Urinary bladder (tissue), 4 donors: ENCODE results near the gene GBP7. TPM values are rescaled to one million over a fixed set of nuclear protein-coding genes. Genes with fewer than 3 reads are reported as not detected.
A peak's percentile ranks its signal among the peaks of the same experiment; 100 is the strongest.

Source experiments
- DNase-seq: peaks from one replicate; pipeline ENCODE4 v3.0.0-alpha.2; 2015; ENCODE audit errors: extremely low spot score
- H3K27ac ChIP-seq: one replicate; pipeline ENCODE4 v1.5.1; 2013; ENCODE audit warnings: low read depth, mild to moderate bottlenecking, moderate library complexity
- H3K36me3 ChIP-seq: one replicate; pipeline ENCODE4 v1.6.1; 2013; ENCODE audit warnings: mild to moderate bottlenecking, moderate library complexity; ENCODE audit not compliant: insufficient read depth
- H3K4me1 ChIP-seq: one replicate; pipeline ENCODE4 v1.6.1; 2013; ENCODE audit warnings: mild to moderate bottlenecking, moderate library complexity; ENCODE audit not compliant: insufficient read depth
- H3K4me3 ChIP-seq: one replicate; pipeline ENCODE4 v1.5.1; 2013; ENCODE audit warnings: low read depth, low read length
- WGBS: extraction: QIAGEN DNeasy Blood & Tissue Kit; methylation state at CpG from one replicate; pipeline ENCODE4 v1.1.7; 2013; 5-methylcytosine and 5-hydroxymethylcytosine counted together
- polyA plus RNA-seq: library from polyadenylated mRNA; stranded (reverse); fragments of 200-250 nt; gene quantifications from one replicate; pipeline ENCODE4 v1.2.3, GENCODE V29; 2013
- total RNA-seq: library from RNA; depleted of rRNA; stranded (reverse); fragments of >200 nt; gene quantifications from one replicate; pipeline ENCODE4 v1.2.3, GENCODE V29; 2014
- donor health status: healthy with polysubstance abuse.
- donor health status: healthy.

The GBP7 gene
- total and polyA plus RNA-seq, 2 donors: 0.03 TPM; not detected in 1

DNA sequence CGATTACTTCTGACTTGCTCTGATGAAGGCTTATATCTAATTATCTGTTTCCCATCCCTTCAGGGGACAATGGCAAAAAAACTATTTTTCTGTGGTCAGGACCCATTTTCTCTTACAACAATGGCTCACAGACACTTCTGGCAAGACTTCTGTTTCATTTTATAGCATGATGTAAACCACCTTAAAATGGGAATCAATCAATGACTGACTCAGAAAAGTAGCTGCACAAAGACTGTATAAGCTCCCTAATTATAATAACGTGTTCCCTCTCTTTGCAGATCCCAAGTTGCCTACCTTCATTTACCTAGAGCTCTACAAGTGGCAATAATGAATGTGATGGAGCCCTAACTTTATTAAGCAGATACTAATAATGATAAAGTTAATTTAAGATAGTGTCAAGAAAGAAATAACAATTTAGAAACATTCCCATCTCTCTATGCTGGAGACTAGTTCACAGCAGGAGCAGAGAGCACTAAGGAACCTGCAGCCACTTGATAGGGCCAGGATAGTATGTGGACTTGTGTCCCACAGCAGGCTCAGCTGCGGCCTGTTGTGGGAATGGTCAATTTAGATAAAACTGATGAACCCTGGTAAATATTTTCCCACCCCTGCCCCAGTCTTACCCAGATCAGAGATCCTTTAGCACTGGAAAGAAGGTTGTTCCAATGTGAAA lies 50.4 kb downstream of the GBP7 start:
- no peaks in the 10 kb centered on the region for H3K4me1 ChIP-seq
- H3K27ac ChIP-seq: peak overlapping the region; percentile 74
- H3K4me3 ChIP-seq: peak overlapping the region; percentile 79
- WGBS: 14% methylated on average over 3 of the region's 3 CpGs
- DNase-seq: no peak
- peaks cover 1% of the 10 kb centered on the region for H3K36me3 ChIP-seq

GRCh38 chr1:89121641-89122040 lies 54.2 kb downstream of the GBP7 start:
- Histone ChIP-seq H3K4me3 (no peak overlapping the region), H3K27ac (no peak overlapping the region), H3K4me1 (no peaks in the 10 kb centered on the region), H3K36me3 (peaks cover 13% of the 10 kb centered on the region)
- no peak for DNase-seq
- WGBS: 94% methylated on average over 8 of the region's 8 CpGs

GRCh38 chr1:89114662-89115061 lies 61.1 kb downstream of the GBP7 start:
- H3K36me3 ChIP-seq: peaks cover 19% of the 10 kb centered on the region
- H3K4me3 ChIP-seq: no peak overlapping the region
- DNase-seq: no peak
- WGBS: 79% methylated on average over 2 of the region's 2 CpGs
- H3K4me1 ChIP-seq: peaks cover 2% of the 10 kb centered on the region
- no peak overlapping the region for H3K27ac ChIP-seq

DNA sequence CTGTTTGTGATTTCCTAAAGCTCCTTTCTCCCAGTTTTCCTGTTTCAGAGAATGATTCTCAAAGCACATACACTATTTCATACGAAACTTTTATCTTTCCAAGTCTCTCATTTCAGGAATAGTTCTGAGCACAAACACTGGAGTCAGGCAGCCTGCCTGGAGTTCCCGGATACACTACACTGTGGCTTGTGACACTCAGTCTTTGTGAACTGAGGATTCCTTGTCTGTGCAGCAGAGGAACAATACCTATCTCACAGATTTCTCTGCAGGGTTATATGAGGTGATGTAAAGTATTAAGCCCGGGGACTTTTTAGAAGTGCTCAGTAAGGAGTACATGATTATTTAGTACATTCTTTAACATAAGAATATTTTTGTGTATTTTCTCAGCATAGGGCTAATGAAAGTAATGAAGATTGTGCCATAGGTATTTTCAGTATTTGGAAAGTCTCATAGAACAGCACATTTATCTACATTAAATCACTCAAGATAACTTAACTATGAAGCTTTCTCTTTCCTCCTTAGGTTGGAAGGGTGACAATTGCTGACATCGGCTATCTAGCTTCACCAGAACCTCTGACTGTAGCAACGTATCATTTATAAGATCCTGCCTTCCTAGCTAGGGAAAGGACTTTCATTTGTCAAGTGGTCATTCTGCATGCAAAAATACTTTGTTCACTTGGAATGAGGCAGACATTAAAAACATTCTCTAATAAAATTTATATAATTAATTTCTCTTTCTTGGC lies 62.8 kb downstream of the GBP7 start:
- WGBS: 55% methylated on average over 5 of the region's 5 CpGs
- peaks cover 20% of the 10 kb centered on the region for H3K36me3 ChIP-seq
- H3K4me3 ChIP-seq: no peak overlapping the region
- DNase-seq: no peak
- H3K27ac ChIP-seq: no peak overlapping the region
- H3K4me1 ChIP-seq: peaks cover 2% of the 10 kb centered on the region

DNA sequence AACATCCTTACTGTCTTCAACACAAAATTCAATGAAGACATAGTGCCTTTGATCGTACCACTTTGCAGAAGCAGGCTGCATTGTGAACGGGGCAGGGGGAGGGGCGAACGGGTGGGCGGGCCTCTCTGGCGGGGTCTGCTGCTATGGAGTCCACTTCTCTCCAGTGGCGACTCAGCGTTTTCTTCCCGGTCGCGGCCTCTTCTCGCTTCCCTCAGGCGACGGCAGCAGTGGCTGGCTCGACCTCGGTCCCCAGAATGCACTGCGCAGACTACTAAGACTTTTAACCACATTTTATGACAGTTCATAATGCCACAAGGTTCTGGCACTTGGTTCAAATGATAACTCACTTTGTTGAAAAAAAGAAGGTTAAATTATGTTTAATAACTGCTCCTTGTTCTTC lies 71.1 kb downstream of the GBP7 start:
- Histone ChIP-seq H3K4me1 (no peaks in the 10 kb centered on the region), H3K27ac (no peak overlapping the region), H3K4me3 (no peak overlapping the region), H3K36me3 (peaks cover 5% of the 10 kb centered on the region)
- no peak for DNase-seq
- 96% methylated on average over 17 of the region's 17 CpGs for WGBS

DNA sequence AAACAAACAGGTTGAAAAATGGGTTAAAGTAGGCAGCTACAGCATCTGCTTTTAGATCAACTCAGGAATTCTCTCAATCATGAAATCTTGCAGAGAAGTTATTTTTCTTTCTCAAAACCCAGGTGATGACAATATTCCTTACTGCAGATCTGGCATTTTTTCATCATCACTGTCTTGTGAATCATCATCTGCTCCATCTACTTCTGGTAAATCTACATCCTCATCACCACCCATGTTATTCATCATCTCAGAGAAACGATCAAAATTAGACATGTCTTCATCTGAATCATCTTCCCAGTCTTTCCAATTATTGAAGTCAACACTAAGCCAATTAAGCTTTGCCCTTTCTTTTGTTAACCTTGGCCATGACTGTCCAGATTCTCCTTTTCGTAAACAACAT lies 71.7 kb downstream of the GBP7 start:
- Histone ChIP-seq H3K27ac (no peak overlapping the region), H3K4me1 (no peaks in the 10 kb centered on the region), H3K4me3 (no peak overlapping the region), H3K36me3 (peaks cover 2% of the 10 kb centered on the region)
- no peak for DNase-seq
- 95% methylated on average over 2 of the region's 2 CpGs for WGBS

- no peak overlapping the region for H3K27ac ChIP-seq
- no peak overlapping the region for H3K4me3 ChIP-seq
- no peaks in the 10 kb centered on the region for H3K4me1 ChIP-seq
- peaks cover 2% of the 10 kb centered on the region for H3K36me3 ChIP-seq
- DNase-seq: no peak
These were observed 73.8 kb downstream of the GBP7 start for GRCh38 chr1:89102021-89102420.

DNA sequence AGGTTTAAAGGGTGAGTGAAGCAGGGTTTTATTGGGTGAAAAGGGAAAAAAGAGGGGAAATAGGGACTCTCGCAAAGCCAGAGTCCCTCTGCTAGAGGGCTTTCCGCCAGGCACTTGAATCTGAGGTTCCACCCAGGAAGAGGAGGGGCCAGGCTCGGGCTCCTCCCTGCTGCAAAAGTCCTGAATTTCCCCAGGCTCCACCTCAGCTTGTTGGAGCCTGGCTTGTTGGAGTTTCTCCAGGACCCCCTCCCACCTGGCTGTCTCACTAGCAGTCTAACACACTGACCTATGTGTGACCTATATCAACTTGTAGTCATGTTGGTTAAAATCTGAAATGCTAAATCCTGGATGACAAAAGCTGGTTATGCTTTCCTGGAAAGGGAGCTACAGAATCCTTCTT lies 75.4 kb downstream of the GBP7 start:
- no peak overlapping the region for H3K27ac ChIP-seq
- no peaks in the 10 kb centered on the region for H3K4me1 ChIP-seq
- no peak overlapping the region for H3K4me3 ChIP-seq
- no peak for DNase-seq
- H3K36me3 ChIP-seq: no peaks in the 10 kb centered on the region
- WGBS: 92% methylated on average over 3 of the region's 3 CpGs

GRCh38 chr1:89098857-89099256 lies 76.9 kb downstream of the GBP7 start:
- no peaks in the 10 kb centered on the region for H3K4me1 ChIP-seq
- H3K36me3 ChIP-seq: no peaks in the 10 kb centered on the region
- no peak for DNase-seq
- H3K4me3 ChIP-seq: no peak overlapping the region
- WGBS: 81% methylated on average over 3 of the region's 3 CpGs
- no peak overlapping the region for H3K27ac ChIP-seq

DNA sequence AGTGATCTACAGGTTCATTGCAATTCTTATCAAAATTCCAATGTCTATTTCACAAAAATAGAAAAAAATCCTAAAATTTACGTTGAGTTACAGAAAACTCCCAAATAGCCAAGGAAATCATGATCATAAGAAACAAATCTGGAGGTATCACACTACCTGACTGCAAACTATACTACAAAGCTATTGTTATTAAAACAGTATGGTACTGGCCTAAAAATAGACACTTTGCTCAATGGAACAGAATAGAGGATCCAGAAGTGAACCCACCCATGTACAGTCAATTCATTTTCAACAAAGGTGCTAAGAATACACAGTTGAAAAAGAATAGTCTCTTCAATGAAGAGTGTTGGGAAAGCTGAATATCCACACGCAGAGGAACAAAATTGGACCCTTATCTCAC lies 80.1 kb downstream of the GBP7 start:
- no peak overlapping the region for H3K4me3 ChIP-seq
- 90% methylated on average over 2 of the region's 2 CpGs for WGBS

DNA sequence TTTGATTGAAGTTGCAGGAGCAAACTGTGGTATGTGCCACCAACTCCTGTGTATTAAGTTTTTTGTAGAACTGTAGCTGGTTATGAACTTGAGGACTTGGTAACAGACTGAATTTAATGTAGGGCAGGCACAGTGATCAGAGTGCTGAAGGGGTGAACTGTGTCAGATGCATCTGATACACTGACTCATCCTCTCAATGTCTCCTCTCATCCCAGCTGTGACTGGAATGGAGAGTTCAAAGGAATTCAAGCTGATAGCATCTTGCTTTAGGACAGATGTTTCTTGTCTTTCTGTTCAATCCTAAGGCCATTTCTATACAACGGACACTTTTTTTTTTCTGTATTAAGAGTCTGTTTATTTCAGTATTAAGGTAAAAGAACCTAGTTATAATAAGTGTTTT lies 85.8 kb downstream of the GBP7 start:
- H3K36me3 ChIP-seq: no peaks in the 10 kb centered on the region
- 26% methylated on average over 1 of the region's 1 CpG for WGBS
- no peak overlapping the region for H3K27ac ChIP-seq
- no peaks in the 10 kb centered on the region for H3K4me1 ChIP-seq
- H3K4me3 ChIP-seq: no peak overlapping the region
- DNase-seq: no peak

More for the DNA sequence above, 80.1 kb downstream of the GBP7 start:
- H3K4me1 ChIP-seq: no peaks in the 10 kb centered on the region
- no peak for DNase-seq
- no peak overlapping the region for H3K27ac ChIP-seq
- no peaks in the 10 kb centered on the region for H3K36me3 ChIP-seq

DNA sequence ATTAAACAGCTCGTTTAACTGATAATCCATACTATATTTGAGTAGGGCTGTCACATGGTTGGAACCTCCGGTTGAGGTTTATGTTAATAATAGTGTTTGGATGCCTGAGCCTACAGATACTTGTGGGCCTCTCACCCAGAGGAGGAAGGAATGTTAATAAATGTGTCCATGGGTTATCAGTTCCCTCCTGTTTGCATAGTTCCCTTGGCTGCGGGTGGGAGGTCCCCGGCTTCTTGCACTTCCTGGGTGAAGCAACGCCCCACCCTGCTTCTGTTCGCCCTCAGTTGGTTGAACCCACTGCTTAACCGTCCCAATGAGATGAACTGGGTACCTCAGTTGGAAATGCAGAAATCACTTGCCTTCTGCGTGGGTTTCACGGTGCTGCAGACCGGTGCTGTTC lies 87.2 kb downstream of the GBP7 start:
- 80% methylated on average over 10 of the region's 10 CpGs for WGBS
- DNase-seq: no peak
- H3K4me3 ChIP-seq: no peak overlapping the region
- no peak overlapping the region for H3K27ac ChIP-seq
- H3K4me1 ChIP-seq: no peaks in the 10 kb centered on the region
- no peaks in the 10 kb centered on the region for H3K36me3 ChIP-seq

GRCh38 chr1:89087241-89087640 lies 88.6 kb downstream of the GBP7 start:
- DNase-seq: no peak

DNA sequence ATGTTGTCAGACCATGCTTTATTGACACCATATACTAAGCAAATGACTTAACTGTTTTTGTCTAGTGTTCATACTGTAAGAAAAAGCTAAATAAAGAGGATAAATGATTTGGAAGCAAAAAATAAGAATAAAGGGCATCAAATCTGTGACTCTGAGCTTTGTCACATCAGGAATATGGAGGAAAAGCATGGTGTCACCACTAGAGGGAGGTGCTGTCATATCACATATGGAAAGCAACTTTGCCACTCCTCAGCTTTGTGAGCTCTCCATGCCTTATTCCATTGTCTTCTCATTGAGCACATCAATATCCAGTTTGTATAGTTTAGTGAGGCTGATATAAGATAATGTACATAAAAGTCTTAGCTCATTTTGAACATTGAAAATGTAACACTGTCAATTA lies 90.0 kb downstream of the GBP7 start:
- no peak for DNase-seq
- H3K36me3 ChIP-seq: no peaks in the 10 kb centered on the region
- H3K4me3 ChIP-seq: no peak overlapping the region
- H3K4me1 ChIP-seq: no peaks in the 10 kb centered on the region
- no peak overlapping the region for H3K27ac ChIP-seq

More at GRCh38 chr1:89087241-89087640, 88.6 kb downstream of the GBP7 start:
- Histone ChIP-seq H3K4me1 (no peaks in the 10 kb centered on the region), H3K27ac (no peak overlapping the region), H3K36me3 (no peaks in the 10 kb centered on the region), H3K4me3 (no peak overlapping the region)
- WGBS: 69% methylated on average over 8 of the region's 8 CpGs
